NT2/D1 (cell line): Measurements from ENCODE around the gene TBCD.

Experiments used
- YY1 ChIP-seq: IDR thresholded peaks from 2 replicates; pipeline ENCODE4 v1.6.1; 2011; ENCODE audit not compliant: insufficient read length, insufficient read depth
- ZNF274 ChIP-seq: IDR thresholded peaks from 2 replicates; pipeline ENCODE4 v1.6.1; 2011; ENCODE audit warnings: mild to moderate bottlenecking, low read depth, low read length

DNA sequence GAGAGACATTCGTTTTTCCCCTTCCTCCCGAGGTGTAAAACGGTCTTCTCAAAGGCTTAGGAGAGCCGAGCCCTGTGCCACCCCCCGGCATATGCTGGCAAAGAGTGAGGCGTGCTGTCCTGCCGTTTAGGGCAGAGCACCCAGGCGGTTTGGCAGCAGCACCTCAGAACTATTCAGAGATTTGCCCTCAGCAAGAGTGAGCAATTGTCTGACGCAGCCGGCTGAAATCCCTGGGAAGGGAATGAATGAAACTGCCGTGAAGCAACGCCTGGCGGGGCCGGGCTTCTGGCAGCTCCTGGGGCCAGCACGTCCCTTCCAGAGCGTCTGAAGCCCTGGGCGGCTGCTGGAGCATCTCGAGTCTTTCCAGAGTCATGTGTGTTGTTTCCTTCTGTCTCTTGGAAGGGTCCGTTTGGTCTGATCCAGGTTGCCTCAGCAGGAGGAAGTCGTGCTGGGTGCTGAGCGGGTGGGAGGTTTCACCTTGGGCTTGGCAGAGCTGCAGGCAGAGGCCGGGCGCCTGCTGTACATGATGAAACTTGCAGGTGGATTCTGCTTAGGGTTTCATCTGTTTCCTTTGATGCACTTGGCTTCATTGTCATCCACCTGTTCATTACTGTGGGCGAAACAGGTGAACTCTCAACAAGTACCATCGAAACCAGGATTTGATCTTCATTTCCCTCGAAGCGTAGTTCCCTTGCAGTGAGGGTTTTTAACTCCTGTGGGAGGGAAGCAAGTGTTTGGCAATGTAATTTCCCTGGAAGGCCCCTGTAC is 35.4 kb downstream of the TBCD start:
- TF ChIP-seq ZNF274 (no peak), YY1 (no peak)
